Glomerular endothelial cell (primary cell): Measurements from ENCODE around the gene RPH3AL. TPM values are rescaled to one million over a fixed set of nuclear protein-coding genes. Genes with fewer than 3 reads are reported as not detected.
"Not testable (repeated sequence)": the region's sequence is repeated elsewhere in the genome, so short reads cannot be mapped to it uniquely, and the experiment has no call there.

Experiments
- DNase-seq: peaks from one replicate; pipeline ENCODE4 v3.0.0-alpha.2; 2011; ENCODE audit warnings: low read depth, low spot score; ENCODE audit errors: extremely low read depth
- total RNA-seq: library from RNA; depleted of rRNA; stranded (reverse); fragments of >200 nt; gene quantifications from 2 replicates; pipeline ENCODE4 v1.2.3, GENCODE V29; 2015

The RPH3AL gene
- total RNA-seq, 1 donor from 2014 or later: 18.7 TPM

- DNase-seq: no peak
These were observed 27.2 kb upstream of the RPH3AL start for GRCh38 chr17:379531-380465.

DNA sequence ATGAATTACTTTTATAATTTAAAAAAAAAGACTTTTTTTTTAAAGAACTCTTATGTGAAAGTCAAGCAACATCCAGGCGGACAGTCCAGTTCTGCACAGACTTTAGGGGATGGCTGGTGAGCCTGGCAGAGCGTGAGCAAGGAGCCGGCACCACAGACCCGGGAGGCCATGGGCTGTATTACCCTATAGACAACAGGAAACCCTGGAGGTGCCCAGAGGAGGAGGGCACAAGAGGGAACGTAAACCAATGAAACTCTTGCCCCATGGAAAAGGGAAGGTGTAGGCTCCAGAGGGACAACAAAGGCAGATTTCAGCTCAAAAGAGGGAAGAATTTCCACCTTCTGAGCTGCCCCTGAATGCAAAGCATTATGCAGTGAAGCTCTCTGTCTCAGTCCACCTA lies 25.5 kb upstream of the RPH3AL start:
- no peak for DNase-seq

DNA sequence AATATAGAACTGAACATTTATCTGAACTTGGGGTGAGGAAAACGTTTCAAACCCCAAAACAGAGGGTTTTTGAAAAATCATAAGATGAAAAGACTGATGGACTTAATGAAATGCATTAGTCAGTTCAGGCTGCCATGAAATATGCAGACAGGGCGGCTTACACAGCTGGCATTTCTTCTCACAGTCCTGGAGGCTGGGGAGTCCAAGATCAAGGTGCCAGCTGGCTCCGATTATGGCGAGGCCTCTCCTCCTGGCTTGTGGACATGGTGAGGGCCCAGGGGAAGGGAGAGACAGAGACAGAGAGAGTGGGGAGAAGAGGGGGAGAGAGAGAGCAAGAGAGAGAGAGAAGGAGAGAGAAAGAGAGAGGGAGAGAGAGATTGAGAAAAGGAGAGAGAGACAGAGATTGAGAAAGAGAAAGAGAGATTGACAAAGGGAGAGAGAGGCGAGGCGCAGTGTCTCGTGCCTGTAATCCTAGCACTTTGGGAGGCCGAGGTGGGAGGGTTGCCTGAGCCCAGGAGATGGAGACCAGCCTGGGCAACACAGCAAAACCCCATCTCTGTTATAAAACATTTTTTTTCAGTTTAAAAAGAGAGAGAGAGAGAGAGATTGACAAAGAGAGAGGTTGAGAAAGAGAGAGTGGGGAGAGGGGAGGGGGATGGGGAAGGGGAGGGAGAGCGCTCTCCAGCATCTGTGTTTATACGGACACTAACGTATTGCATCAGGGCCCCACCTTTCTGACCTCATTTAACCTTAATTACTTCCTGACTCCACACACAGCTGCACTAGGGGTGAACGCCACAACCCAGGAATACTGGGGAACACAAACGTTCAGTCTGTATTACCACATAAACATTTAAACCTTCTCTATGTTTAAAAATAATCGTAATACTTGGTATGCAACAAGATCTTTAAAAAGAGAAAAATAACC lies 24.6 kb upstream of the RPH3AL start:
- DNase-seq: no peak

DNA sequence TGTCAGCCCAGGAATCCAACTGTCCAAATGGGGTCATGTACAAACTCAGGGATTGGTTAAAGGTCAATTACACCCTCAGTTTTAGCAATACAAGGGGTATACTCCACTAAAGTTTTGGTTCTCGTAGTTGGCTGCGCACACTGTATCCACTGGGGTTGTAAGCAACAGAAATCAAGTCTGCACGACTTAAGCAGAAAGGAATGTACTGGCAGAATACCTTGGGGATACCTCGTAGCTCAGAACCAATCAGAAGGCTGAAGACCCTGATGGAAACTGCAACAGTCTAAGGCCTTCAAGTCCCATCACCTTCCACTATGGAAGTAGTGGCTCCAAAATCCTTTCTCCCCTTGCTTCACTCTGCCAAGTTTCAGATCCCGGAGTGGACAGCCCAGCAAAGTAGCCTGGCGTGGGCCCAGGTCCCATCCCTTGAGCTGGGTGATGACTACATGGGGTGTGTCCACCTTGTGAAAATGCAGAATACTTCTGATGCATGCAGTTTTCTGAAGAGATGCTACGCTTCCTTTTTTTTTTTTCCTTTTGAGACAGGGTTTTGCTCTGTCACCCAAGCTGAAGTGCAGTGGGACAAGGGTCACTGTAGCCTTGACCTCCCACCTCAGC lies 21.1 kb upstream of the RPH3AL start:
- no peak for DNase-seq

GRCh38 chr17:372157-373152 lies 19.8 kb upstream of the RPH3AL start:
- DNase-seq: no peak

- no peak for DNase-seq
These were observed 19.0 kb upstream of the RPH3AL start for GRCh38 chr17:371583-371982.

DNA sequence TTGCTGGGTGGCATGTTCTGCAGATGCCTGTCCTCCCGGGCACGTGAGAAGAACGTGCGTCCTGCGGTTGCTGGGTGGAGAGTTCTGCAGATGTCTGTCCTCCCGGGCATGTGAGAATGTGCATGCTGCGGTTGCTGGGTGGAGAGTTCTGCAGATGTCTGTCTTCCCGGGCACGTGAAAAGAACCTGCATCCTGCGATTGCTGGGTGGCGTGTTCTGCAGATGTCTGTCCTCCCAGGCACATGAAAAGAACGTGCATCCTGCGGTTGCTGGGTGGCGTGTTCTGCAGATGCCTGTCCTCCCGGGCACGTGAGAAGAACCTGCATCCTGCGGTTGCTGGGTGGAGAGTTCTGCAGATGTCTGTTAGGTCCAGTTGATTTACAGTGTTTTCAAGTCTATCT lies 15.0 kb upstream of the RPH3AL start:
- DNase-seq: not testable (repeated sequence)

DNA sequence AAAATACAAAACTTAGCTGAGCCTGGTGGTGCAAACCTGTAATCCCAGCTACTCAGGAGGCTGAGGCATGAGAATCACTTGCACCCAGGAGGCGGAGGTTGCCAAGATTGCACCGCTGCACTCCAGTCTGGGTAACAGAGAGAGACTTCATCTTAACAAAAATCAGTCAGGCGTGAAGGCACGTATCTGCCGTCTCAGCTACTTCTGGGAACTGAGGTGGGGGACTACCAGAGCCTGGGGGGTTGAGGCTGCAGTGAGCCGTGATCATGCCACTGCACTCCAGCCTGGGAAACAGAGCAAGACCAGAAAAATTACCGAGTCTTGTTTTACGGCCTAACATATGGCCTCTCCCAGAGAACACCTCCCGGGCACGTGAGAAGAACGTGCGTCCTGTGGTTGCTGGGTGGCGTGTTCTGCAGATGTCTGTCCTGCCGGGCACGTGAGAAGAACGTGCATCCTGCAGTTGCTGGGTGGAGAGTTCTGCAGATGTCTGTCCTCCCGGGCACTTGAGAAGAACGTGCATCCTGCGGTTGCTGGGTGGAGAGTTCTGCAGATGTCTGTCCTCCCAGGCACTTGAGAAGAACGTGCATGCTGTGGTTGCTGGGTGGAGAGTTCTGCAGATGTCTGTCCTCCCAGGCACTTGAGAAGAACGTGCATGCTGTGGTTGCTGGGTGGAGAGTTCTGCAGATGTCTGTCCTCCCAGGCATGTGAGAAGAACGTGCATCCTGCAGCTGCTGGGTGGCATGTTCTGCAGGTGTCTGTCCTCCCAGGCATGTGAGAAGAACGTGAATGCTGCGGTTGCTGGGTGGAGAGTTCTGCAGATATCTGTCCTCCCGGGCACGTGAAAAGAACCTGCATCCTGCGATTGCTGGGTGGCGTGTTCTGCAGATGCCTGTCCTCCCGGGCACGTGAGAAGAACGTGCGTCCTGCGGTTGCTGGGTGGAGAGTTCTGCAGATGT lies 14.3 kb upstream of the RPH3AL start:
- DNase-seq: not testable (repeated sequence)

GRCh38 chr17:364766-365165 lies 12.2 kb upstream of the RPH3AL start:
- no peak for DNase-seq

DNA sequence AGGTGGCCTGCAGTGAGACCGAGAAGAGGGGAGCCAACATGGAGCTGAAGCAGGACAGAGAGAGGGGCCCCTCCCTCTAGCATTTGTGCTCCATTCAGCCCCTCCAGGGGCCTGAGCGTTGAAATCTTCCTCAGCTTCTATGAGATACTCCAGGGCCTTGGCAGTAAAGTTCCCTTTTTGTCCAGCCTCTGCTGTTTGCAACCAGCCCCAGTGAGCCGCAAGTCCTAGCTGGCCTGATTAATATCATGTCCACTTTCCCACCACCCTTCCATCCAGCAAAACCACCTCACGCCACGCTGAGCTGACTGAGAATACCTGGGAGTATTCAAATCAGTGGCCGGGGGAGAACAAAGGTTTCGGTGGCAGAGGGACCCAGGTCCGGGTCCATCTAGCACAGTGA lies 11.7 kb upstream of the RPH3AL start:
- DNase-seq: no peak

GRCh38 chr17:362721-363120 lies 10.1 kb upstream of the RPH3AL start:
- no peak for DNase-seq

DNA sequence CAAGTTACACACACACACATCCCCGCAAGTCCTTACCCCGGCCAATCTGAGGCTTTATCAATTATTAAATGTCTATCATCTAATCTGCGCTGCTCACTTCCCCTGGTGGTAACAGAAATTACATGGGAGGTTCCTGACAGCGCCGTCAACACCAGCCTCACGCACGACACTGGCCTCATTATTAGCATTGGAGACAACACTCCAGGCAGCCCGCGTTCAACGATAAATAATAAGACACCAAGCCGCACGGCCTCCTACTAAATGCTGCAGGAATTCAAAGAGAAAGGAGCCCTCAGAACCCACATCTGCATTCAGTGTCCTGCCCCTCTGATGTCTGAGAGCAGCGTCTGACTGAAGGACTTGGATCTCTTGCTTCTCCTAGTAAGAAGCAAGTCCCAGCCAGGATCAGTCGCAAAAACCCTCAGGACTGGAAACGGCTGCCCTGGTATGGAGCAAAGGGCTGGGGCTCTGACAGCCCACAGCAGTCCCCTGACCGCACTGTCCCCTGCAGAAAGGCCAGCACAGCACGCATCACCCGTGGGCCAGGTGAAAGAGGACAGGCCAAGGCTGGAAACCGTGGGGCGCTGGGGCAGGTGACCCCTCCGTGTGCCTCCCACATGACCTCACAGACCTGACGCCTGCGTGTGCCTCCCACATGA lies 7.6 kb upstream of the RPH3AL start:
- no peak for DNase-seq

GRCh38 chr17:358491-359151 lies 6.0 kb upstream of the RPH3AL start:
- no peak for DNase-seq

- DNase-seq: no peak
These were observed 5.0 kb upstream of the RPH3AL start for GRCh38 chr17:357644-358043.

DNA sequence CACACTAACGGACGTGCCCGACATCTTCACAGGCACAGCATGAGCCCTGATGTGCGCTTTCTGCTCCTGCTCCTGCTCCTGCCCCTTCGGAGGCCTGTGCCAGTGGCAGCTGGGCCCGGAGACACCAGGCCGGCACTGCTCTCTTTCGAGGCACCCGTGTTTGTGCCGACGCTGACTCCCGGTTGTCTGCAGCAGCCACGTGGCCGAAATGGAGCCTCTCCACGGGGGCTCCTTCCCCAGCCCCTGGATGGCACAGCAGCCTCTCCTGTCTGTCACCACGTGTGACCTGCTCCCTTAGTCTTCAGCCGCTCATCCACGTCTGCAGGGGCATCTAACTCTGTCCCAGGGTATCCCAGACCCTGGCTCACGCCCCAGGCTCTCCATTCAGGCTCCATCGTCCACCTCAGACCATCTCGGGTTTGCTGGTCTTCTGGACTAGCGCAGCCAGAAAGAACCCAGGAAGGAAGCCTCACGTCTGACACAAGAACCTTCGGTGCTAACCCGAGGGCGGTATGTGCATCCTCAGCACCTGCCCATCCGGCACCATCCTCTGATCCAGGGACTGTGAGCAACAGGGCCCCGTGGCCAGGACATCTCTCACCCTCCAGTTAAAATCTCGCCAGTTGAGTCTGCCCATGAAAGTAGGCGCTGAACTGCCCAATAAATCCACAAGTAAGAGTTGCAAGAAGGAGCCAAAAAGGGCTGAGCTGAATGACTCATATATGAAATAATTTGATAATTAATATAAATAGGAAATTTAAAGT lies 4.2 kb upstream of the RPH3AL start:
- DNase-seq: no peak

DNA sequence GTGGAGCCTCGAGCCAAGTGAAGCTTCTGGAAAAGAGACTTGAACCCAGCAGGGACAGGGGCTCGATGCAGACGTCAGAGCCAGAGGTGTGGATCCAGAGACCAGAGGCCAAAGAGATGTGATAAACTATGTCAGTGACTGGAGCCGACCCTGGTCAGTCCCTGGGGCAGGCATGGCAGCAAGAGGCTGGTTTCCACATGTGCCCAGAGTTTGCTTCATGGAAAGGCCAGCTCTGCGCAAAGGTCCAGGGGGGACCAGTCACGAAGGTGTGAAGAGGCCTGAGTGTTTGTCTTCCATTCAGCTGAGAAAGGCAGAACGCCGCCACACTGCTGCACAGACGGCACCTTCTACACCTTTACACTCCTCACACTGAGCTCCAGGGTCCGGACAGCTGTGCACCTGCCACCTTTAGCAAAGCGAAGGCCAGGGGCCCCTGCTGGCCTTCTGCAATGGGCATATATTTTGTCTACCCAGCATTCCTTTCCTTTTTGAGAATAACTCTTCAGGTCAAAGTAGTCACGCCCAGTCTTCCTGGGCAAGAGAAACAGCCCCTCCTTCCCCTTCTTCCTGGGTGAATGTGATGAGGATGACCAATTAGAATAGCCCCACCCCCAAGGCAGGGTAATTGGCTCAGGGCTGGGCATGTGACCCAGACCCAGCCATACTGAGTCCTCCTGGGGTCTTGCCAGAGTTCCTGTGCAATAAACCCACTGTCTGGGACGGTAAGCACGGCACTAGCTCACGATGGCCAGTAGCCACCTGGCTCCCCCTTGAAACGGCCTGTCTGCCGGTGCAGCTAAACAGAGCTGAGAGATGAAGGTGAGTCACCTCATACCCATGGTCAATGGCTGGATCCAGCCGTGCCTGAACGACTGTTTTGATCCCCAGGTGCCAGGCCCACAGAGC lies 2.3 kb upstream of the RPH3AL start:
- DNase-seq: no peak
